GM21423 (cell line): ENCODE data around the gene VWA8.
"Not testable (repeated sequence)": the region's sequence is repeated elsewhere in the genome, so short reads cannot be mapped to it uniquely, and the experiment has no call there.

ENCODE experiments used
- ATAC-seq: cut with Tn5 transposase; IDR thresholded peaks from one replicate; pipeline ENCODE4 v1.9.1; 2021; ENCODE audit warnings: mild to moderate bottlenecking, moderate library complexity; ENCODE audit not compliant: unreplicated experiment

Gene VWA8

GRCh38 chr13:41599619-41600018, 361.3 kb downstream of the VWA8 start:
- no peak for ATAC-seq

GRCh38 chr13:41597348-41598041, 363.4 kb downstream of the VWA8 start:
- ATAC-seq, result no peak

DNA sequence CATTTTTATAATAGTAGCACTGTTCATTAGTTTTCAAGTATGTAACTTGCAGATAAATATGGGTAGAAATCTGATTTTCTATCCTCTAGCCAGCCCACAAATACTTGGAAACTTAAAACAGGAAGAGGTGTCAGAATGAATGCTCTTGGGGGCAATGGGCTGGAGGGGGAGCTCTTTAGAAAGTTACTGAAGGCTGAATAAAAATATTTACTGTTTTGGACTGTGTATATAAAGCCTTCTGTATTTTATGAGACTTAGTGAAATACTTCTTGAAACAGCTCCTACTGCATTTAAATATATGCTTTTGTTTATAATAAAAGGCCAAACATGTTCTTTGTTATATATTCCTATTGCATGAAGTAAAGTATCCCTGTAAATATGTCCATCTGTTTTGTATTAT, 364.7 kb downstream of the VWA8 start:
- no peak for ATAC-seq

- no peak for ATAC-seq
These were observed 365.6 kb downstream of the VWA8 start for GRCh38 chr13:41595298-41595697.

DNA sequence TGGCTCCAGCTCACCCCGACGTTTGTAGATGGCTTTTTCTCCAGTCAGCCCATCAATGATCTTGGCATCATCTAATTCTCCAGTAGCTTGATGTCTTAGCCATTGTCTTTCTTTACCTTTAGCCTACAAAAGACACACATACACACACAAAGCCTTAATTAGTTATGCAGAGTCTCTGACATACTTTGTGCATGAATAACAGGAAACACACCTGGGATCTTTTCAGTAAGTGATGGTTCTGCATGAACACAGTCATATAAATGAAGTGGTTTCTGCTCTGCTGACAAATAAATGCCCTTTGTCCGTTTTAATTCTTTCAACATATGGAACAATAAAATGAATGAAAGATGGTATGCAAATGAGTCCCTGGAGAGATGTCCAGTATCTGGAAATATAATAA, 370.3 kb downstream of the VWA8 start:
- ATAC-seq, result no peak

GRCh38 chr13:41590122-41590521, 370.8 kb downstream of the VWA8 start:
- ATAC-seq, result no peak

DNA sequence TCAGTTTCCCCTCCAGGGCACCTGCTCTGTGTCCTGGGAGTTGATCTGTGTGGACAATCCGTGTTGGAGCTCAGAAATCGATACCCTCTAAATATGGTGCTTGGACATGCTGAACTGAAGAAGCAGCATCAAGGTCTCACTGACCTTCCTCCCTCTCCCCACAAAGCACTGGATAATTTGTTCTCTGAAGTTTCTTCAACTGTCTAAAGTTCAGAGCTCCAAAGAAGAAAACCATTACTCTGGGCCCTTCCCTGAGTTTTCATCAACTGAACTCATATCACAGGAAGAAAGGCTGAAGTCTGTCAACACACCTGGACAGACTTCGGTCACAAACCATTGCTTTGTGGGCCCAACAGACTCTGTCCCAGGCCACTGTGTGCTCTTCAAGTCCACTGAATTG, 371.5 kb downstream of the VWA8 start:
- ATAC-seq, result no peak

GRCh38 chr13:41588899-41589298, 372.0 kb downstream of the VWA8 start:
- ATAC-seq, result no peak

GRCh38 chr13:41588448-41588847, 372.5 kb downstream of the VWA8 start:
- ATAC-seq, result no peak

- no peak for ATAC-seq
These were observed 373.4 kb downstream of the VWA8 start for GRCh38 chr13:41587490-41587889.

DNA sequence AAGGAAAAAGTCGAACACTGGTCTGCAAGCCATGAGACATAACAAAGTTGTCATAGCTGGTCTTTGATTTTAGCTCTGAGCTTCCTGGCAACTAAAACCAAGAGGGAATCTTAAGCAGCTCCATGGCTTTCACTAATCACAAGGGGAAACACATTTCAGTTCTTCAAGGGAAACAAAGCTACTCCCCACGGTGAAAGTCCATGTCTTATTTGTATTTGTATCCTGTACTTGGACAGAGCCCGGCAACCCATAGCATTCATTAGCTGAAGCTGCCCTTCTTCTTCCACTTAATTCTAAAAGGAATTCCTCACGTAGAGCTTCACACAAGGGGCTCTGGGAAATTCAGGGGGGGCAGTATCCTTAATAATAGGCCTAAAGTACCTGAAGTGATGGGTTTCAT, 374.7 kb downstream of the VWA8 start:
- ATAC-seq, result no peak

DNA sequence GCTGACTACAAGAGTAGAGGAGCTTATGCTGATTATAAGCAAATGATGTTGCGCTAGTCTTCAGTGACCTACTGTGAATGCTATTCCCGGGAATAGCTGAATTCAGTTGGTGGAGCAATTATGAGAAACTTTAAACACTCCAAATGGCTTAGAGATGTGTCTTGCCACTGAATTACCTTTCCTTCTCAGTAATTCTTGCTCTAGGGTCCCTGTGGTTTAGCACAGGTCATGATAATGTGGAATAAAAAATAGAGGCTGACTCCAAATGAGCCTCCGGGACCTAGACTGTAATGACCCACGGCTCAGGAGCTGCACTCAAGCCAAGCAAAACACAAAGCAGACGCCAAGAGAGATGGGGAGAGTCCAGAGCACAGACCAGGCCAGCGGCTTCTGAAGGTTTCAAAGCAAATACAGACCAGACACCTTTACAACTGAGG, 378.9 kb downstream of the VWA8 start:
- ATAC-seq, result no peak

DNA sequence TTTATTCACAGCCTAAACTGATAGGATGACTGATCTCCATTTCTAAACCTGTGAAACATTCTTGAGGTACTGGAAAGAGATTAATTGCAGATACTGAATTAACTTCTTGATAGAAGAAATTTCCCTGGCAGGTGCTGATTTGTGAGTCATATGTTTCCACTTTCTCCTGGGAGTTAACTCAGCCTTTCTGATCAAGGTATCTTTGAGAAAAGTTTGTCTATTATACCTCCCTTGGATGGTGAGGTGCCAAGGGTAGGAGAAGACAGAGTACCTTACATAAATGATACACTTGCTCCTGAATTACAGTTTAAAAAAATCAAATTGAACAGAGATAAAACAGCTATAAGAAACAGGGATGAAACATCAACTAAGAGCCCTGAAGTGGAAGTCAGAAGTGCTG, 380.6 kb downstream of the VWA8 start:
- ATAC-seq, result no peak

GRCh38 chr13:41579881-41580280, 381.0 kb downstream of the VWA8 start:
- ATAC-seq, result no peak

GRCh38 chr13:41579168-41579567, 381.7 kb downstream of the VWA8 start:
- ATAC-seq, result no peak

- ATAC-seq, result no peak
These were observed 382.5 kb downstream of the VWA8 start for GRCh38 chr13:41578371-41578770.

GRCh38 chr13:41577436-41577835, 383.5 kb downstream of the VWA8 start:
- ATAC-seq, result no peak

GRCh38 chr13:41573640-41574039, 387.3 kb downstream of the VWA8 start:
- ATAC-seq, result not testable (repeated sequence)

- not testable (repeated sequence) for ATAC-seq
These were observed 389.0 kb downstream of the VWA8 start for GRCh38 chr13:41571817-41572340.

DNA sequence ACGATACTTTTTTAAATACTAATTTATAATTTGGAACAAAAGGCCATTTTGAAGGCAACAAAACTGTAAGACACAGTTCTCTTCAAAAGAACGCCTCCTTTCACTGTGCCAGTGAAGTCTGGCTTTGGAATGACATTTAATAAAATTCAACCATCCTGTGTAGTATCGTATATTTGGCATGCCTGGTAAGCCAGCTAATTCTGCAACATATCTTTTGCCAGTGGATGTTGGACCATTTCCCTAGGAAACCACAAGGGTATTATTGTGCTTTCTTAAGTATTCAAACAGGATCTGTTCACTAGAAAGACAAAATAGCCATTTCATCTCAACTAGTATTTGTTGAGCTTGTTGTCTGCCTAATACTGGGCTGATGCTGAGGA, 391.9 kb downstream of the VWA8 start:
- ATAC-seq, result no peak

GRCh38 chr13:41568143-41568971, 392.6 kb downstream of the VWA8 start:
- ATAC-seq, result no peak

DNA sequence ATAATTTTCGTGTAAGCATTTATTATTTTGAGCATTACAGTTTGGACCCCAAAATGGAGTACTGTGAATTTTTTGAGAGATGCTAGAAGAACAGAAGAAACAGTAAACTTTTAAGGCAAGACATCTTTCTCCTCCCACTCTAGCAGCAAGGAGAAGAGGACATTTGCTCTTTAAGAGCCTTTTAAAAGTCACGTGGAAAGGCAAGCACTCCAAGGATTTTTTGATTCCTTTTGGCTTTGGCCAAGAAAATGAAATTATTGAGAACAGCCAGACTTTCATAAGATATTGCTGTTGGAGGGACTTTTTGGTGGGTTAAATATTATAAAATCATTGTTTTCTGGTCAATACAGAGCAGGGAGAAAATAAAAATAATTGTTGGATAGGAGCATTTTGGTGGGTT, 393.5 kb downstream of the VWA8 start:
- ATAC-seq, result no peak
